Hepatocyte (in vitro differentiated cells): ENCODE results near the gene SPO11.
"Not testable (repeated sequence)": the region's sequence is repeated elsewhere in the genome, so short reads cannot be mapped to it uniquely, and the experiment has no call there.

Source experiments
- EZH2 ChIP-seq: fragments of 200-600 bp; sonication (generic); IDR thresholded peaks from 2 replicates; pipeline ENCODE4 v1.6.1; 2016; ENCODE audit warnings: antibody characterized with exemption, mild to moderate bottlenecking, borderline replicate concordance
- TF ChIP-seq, protein P1 (sequence below): fragments of 200-600 bp; sonication (generic); IDR thresholded peaks from 2 replicates; pipeline ENCODE4 v1.5.1; 2016; ENCODE audit warnings: antibody characterized with exemption, mild to moderate bottlenecking; ENCODE audit not compliant: poor library complexity

DNA sequence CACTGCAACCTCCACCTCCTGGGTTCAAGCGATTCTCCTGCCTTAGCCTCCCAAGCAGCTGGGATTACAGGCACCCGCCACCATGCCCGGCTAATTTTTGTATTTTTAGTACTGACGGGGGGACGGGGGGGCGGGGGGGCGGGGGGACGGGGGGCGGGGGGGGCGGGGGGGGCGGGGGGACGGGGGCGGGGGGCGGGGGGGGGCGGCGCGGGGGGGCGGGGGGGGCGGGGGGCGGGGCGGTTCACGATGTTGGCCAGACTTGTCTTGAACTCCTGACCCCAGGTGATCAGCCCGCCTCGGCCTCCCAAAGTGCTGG is 21.1 kb downstream of the SPO11 start:
- TF ChIP-seq, protein P1, sequence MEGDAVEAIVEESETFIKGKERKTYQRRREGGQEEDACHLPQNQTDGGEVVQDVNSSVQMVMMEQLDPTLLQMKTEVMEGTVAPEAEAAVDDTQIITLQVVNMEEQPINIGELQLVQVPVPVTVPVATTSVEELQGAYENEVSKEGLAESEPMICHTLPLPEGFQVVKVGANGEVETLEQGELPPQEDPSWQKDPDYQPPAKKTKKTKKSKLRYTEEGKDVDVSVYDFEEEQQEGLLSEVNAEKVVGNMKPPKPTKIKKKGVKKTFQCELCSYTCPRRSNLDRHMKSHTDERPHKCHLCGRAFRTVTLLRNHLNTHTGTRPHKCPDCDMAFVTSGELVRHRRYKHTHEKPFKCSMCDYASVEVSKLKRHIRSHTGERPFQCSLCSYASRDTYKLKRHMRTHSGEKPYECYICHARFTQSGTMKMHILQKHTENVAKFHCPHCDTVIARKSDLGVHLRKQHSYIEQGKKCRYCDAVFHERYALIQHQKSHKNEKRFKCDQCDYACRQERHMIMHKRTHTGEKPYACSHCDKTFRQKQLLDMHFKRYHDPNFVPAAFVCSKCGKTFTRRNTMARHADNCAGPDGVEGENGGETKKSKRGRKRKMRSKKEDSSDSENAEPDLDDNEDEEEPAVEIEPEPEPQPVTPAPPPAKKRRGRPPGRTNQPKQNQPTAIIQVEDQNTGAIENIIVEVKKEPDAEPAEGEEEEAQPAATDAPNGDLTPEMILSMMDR = not testable (repeated sequence)
- not testable (repeated sequence) for TF ChIP-seq EZH2
